ENCODE data around the gene SKOR1. TPM values are rescaled to one million over a fixed set of nuclear protein-coding genes. Genes with fewer than 3 reads are reported as not detected.

Gene SKOR1
- total RNA-seq, 2 experiments from 2014 or later: 0.23 to 0.25 TPM

DNA sequence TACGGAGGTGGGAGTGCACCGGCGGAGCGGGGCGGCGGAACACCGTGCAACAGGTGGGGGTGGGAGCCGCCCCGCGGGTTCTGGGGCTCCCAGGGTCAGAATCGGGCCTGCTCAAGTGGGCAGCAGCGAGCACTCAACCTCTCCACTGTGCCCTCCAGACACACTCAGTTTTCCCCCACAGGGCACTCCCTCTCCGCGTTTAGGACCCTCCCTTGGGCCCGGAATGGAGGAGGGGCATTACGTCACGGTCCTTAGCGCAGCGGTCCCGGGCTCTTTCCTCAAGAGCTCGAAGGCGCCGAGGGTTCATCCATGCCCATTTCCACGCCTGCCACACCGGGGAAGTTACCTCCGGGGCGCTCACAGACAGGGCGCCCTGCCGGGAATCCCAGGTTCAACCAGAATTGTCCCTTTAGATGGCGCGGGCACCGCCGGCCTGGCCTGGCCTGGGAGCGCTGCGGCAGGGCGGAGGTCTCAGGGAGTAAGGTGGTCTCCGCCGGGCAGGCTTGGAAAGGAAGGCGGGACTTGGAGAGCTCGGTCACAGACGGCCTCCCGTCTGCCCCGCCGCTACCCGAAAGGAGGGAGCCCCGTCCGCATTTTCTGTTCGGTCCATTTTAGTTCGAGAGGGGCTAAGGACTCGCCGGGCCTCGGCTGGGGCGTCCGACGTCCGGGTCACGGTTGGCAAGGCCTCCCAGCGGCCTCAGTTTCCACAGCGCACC is 9.4 kb downstream of the SKOR1 start:
- Mint-ChIP-seq H3K27ac (no peak overlapping the region), H3K9me3 (no peaks in the 10 kb centered on the region), H3K36me3 (ENCODE audit: low read depth) (peaks cover under 1% of the 10 kb centered on the region), H3K4me3 (peak overlapping the region; percentile 59), H3K4me1 (peaks cover 48% of the 10 kb centered on the region), H3K27me3 (peaks cover 79% of the 10 kb centered on the region)
- CTCF ChIA-PET: interaction anchor here (2.2 to 4.2 kb wide), 2 partner anchors 11 to 378 kb away, joined by 11 to 52 read pairs; no protein-coding TSS in a partner anchor
- no peak for DNase-seq
- POLR2A ChIA-PET: no interaction called here

DNA sequence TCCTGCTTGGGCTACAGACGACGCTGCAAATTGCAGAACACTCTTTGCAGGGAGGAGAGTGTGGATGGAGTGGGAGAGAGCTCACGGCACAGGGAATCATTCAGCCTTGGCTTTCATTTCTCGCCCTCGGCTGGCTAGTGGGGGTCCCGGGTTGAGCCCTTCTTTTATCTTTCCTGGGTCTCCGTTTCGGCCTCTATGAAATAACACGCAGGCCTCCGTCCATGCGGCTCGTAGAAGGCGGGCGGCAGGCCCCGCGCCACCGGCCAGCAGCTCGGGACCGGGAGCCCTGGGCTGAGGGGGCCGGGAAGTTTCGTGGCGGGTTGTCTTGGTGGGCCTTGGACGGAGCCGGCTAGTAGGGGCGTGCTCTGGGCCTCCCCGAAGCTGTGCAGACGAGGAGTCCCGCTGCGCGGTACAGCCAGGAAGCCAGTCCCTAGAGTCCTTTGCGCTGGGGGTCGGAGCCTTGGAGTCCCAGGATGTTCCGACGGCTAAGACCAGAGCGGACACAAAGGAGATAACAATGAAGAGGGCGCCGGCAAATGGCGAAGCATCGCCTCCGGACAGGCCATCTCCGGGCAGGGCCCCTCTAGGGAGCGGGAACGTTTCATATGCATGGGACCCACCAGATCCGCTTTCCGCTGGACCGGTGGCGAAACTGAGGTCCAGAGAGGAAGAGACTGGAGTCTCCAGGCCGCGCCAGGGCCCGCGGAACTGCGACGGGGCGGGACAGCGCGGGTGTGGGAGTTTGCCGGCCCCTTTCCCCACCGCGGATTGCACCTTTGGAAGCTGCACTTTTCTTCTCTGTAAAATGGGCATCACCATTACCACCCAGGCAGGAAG is 10.2 kb downstream of the SKOR1 start:
- Mint-ChIP-seq H3K27me3 (peaks cover 73% of the 10 kb centered on the region), H3K36me3 (ENCODE audit: low read depth) (peaks cover 6% of the 10 kb centered on the region), H3K9me3 (no peaks in the 10 kb centered on the region), H3K4me1 (peaks cover 51% of the 10 kb centered on the region), H3K4me3 (peak overlapping the region; percentile 59), H3K27ac (no peak overlapping the region)
- POLR2A ChIA-PET: no interaction called here
- DNase-seq: no peak
- CTCF ChIA-PET: interaction anchor here (0.6 to 4.3 kb wide), 10 partner anchors 11 to 889 kb away, joined by 3 to 52 read pairs (median 3); no protein-coding TSS in a partner anchor

DNA sequence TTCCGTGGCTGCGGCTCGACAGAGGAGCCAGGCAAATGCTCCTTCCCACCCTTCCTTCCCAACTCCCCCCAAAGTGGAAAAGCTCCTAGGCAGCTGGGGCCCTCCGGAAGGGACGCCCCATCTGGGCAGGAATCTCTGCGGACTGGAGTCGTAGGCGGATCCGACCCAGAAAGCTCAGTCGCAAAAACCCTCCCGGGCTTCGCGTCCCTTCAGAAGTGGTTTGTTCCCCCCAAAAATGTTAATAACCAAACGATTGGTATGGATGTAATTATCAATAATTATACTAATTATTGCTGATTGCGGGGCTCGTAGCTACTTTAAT is 10.8 kb downstream of the SKOR1 start:
- H3K4me1 Mint-ChIP-seq: peaks cover 52% of the 10 kb centered on the region
- H3K4me3 Mint-ChIP-seq: peak overlapping the region; percentile 44
- H3K27me3 Mint-ChIP-seq: peaks cover 67% of the 10 kb centered on the region
- H3K27ac Mint-ChIP-seq: no peak overlapping the region
- H3K36me3 Mint-ChIP-seq (ENCODE audit: low read depth): peaks cover 6% of the 10 kb centered on the region
- no peaks in the 10 kb centered on the region for H3K9me3 Mint-ChIP-seq
- no peak for DNase-seq
- POLR2A ChIA-PET: no interaction called here
- CTCF ChIA-PET: interaction anchor here (0.6 to 4.3 kb wide), 10 partner anchors 11 to 889 kb away, joined by 3 to 52 read pairs (median 3); no protein-coding TSS in a partner anchor

DNA sequence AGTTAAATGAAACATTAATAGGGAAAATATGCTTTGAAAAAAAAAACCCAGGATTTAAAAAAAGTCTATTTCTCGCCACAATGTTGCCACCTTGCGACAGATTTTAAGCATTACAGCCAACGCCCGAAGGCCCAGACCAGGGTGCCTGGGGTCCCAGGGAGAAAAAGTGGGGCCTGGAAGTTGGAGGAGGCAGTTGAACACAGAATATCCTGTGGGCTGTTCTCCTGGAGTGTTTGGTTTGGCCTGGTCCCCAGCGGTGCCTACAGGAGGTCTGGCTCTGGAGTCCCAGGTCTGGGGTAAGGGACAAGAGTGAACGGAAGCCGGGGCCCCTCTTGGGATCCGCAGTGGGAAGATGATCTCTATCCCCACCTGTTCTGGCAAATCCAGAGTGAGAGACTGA is 11.2 kb downstream of the SKOR1 start:
- ChIA-PET CTCF (interaction anchor here (0.6 to 4.3 kb wide), 11 partner anchors 10 to 890 kb away, joined by 3 to 52 read pairs (median 3); no protein-coding TSS in a partner anchor), POLR2A (no interaction called here)
- Mint-ChIP-seq H3K4me1 (peaks cover 56% of the 10 kb centered on the region), H3K4me3 (peak overlapping the region; percentile 44), H3K27ac (no peak overlapping the region), H3K9me3 (no peaks in the 10 kb centered on the region), H3K36me3 (ENCODE audit: low read depth) (peaks cover 6% of the 10 kb centered on the region), H3K27me3 (peaks cover 64% of the 10 kb centered on the region)
- peak; percentile 57 for DNase-seq

DNA sequence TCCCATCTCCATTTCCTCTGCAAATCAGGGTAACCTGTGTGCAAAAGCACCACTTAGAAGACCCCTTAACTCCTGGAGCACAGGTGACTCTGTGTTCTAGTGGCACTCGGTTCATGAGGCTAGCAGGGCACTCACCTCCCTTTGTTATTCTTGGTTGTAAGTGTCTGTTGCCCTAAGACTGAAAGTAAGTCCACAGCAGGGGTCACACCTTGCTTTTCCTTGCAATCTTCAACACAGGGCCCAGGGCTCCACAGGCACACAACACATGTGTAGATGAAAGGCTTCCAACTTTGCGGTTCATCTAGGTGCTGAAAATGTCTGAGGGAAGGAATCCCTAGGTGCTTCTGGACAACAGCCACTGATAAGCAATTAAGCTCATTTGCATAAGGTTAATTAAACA is 11.6 kb downstream of the SKOR1 start:
- POLR2A ChIA-PET: interaction anchor here (1.4 kb wide), 1 partner anchor 379 kb away, joined by 4 read pairs; no protein-coding TSS in a partner anchor
- Mint-ChIP-seq H3K9me3 (no peaks in the 10 kb centered on the region), H3K4me3 (no peak overlapping the region), H3K27ac (no peak overlapping the region), H3K36me3 (ENCODE audit: low read depth) (peaks cover 6% of the 10 kb centered on the region), H3K4me1 (peaks cover 59% of the 10 kb centered on the region), H3K27me3 (peaks cover 60% of the 10 kb centered on the region)
- no peak for DNase-seq
- CTCF ChIA-PET: interaction anchor here (1.1 to 4.3 kb wide), 4 partner anchors 53 to 890 kb away, joined by 4 to 52 read pairs (median 11); no protein-coding TSS in a partner anchor

DNA sequence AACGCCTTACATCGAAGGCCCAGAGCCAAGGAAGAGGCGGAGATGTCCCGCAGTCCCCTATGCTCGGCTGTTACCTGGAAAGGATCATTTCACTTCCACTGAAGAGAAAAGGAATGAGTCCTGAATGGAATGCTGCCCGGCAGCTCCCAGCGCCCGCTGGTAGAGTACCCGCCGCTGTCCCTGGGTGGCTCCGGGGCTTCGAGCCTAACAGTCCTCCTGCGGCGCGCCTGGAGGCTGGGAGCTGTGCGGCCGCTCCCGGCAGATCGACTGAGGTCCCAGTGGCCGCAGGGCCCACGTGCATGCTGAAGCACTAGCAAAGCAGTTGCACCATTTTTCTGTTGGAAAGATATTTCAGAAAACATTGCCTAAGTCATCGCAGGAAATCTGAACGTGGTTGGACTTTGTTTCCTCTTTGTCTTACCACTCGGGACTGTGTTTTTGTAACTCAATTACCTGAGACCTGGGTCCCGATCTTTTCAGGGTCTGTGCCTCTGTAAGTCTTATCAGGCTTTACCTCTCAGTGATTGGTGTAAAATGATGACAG is 13.6 kb downstream of the SKOR1 start:
- POLR2A ChIA-PET: no interaction called here
- Mint-ChIP-seq H3K4me3 (peak overlapping the region; percentile 24), H3K27me3 (peaks cover 41% of the 10 kb centered on the region), H3K27ac (no peak overlapping the region), H3K9me3 (no peaks in the 10 kb centered on the region), H3K4me1 (peaks cover 49% of the 10 kb centered on the region), H3K36me3 (ENCODE audit: low read depth) (peaks cover 6% of the 10 kb centered on the region)
- CTCF ChIA-PET: interaction anchor here (0.5 to 4.3 kb wide), 3 partner anchors 55 to 314 kb away, joined by 3 to 17 read pairs (median 5); no protein-coding TSS in a partner anchor
- no peak for DNase-seq

DNA sequence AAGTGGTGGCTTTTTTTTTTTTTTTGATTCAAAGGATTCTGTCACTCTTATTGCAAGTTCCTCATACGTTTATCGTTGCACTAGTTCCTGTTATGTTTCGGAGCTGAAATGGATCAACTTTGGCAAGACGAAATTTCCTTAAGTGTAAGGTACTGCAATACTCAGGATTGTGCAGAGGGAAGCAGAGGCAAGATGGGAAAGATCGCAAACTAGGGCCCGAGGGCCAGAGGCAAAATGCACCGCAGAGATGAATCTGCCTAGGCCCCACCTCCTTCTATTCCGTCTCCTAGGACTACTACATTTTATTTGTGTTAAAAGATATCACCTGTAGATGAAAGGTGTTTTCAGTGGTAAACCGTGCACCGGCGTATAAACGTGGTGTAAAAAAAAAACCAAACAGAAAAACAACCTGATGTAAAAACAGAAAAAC is 14.2 kb downstream of the SKOR1 start:
- Mint-ChIP-seq H3K27me3 (peaks cover 35% of the 10 kb centered on the region), H3K36me3 (ENCODE audit: low read depth) (peaks cover 6% of the 10 kb centered on the region), H3K4me3 (peak overlapping the region; percentile 85), H3K27ac (peak overlapping the region; percentile 90), H3K4me1 (peaks cover 44% of the 10 kb centered on the region), H3K9me3 (no peaks in the 10 kb centered on the region)
- POLR2A ChIA-PET: no interaction called here
- no peak for DNase-seq
- CTCF ChIA-PET: interaction anchor here (0.5 to 4.3 kb wide), 3 partner anchors 56 to 315 kb away, joined by 3 to 17 read pairs (median 5); no protein-coding TSS in a partner anchor

DNA sequence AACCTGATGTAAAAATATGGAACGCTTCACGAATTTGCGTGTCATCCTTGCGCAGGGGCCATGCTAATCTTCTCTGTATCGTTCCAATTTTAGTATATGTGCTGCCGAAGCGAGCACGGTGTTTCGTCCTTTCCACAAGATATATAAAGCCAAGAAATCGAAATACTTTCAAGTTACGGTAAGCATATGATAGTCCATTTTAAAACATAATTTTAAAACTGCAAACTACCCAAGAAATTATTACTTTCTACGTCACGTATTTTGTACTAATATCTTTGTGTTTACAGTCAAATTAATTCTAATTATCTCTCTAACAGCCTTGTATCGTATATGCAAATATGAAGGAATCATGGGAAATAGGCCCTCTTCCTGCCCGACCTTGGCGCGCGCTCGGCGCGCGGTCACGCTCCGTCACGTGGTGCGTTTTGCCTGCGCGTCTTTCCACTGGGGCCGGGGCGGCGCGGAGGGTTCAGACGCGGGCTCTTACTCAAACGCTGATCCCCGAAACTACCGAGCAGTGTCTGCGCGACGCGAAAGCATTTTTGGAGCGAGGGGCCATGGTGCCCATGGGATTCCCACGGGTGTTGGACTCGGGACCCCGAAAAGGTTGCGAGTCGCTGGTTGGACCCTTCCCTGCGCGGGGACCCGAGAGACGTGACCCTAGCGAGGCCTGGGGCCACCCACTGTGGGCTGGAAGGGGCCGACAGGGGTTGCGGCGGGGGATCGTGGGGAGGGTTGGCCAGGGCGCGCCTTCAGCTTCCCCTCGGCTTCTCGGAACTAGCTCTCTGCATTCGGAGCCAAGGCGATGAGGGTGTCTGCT is 14.8 kb downstream of the SKOR1 start, which contains the start of gene RNU6-1:
Gene RNU6-1, minus strand, starts transcription at position 117 of the 820 bp plus-strand sequence.
- H3K27ac Mint-ChIP-seq: peak within 1 kb of the TSS; percentile 90
- peaks cover 6% of the 10 kb centered on the region for H3K36me3 Mint-ChIP-seq (ENCODE audit: low read depth)
- peak within 1 kb of the TSS; percentile 85 for H3K4me3 Mint-ChIP-seq
- POLR2A ChIA-PET: interaction anchor here (1.1 to 2.0 kb wide), 8 partner anchors 214 to 437 kb away, joined by 3 to 17 read pairs (median 4); partner anchors contain the start of genes CLN6, FEM1B, MAP2K5 and PIAS1
- CTCF ChIA-PET: interaction anchor here (1.1 to 1.2 kb wide), 4 partner anchors 23 to 440 kb away, joined by 3 to 5 read pairs (median 3); no protein-coding TSS in a partner anchor
- H3K9me3 Mint-ChIP-seq: no peaks in the 10 kb centered on the region
- DNase-seq: peak; percentile 96
- H3K4me1 Mint-ChIP-seq: peaks cover 39% of the 10 kb centered on the region
- H3K27me3 Mint-ChIP-seq: peaks cover 29% of the 10 kb centered on the region

DNA sequence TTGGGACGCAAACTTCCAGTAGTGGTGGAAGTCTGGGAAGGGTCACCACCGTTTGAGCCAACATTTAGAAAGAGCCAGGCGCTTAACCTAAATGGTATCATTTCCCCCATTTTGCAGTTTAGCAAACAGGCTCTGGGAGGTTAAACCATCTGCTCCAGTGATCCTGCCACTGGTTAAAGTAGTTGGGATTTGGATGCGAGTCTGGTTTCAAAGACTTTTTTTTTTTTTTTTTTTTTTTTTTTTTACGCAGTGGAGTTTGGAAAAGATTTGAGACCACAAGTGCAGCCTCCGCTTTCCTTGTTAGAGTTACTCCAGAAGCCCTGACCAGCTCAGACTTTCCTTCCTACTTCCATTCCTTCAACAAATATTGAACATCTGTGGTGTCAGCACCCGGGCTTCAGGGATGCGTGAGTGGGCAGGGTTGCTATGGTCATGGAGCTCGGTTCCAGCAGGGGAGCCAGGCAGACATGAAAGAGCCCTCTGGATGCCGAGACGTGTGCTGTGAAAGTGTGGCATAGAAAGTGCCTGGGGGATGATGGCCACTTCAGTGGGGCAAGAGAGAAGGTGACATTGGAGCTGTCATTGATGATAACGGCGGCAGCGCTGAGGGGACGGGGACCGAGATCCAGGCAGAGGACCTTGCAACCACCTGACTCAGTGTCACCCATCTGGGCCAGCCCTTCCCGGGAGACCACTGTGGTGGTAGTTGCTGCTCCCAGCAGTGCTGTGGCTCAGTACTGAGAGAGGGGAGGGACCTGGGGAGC is 15.6 kb downstream of the SKOR1 start:
- H3K9me3 Mint-ChIP-seq: no peaks in the 10 kb centered on the region
- no peak for DNase-seq
- POLR2A ChIA-PET: interaction anchor here (0.6 to 2.0 kb wide), 11 partner anchors 11 to 437 kb away, joined by 3 to 17 read pairs (median 4); partner anchors contain the start of genes CLN6, FEM1B, MAP2K5 and PIAS1
- H3K27me3 Mint-ChIP-seq: peaks cover 21% of the 10 kb centered on the region
- peaks cover 32% of the 10 kb centered on the region for H3K4me1 Mint-ChIP-seq
- H3K4me3 Mint-ChIP-seq: peak overlapping the region; percentile 85
- peaks cover 6% of the 10 kb centered on the region for H3K36me3 Mint-ChIP-seq (ENCODE audit: low read depth)
- CTCF ChIA-PET: interaction anchor here (0.7 to 1.3 kb wide), 5 partner anchors 17 to 440 kb away, joined by 3 read pairs; no protein-coding TSS in a partner anchor
- H3K27ac Mint-ChIP-seq: peak overlapping the region; percentile 90

DNA sequence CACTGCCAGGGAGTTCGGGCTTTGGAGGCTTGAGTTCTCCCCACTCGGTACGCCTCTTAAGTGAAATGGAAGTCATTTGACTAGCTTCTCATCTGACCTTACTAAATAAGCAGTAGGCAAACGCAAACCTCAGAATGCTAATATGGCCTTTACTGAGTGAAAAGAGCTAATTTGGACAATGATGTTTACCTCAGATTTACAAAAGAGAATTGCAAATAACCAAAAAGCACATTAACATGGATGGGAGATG is 16.1 kb downstream of the SKOR1 start:
- no peak for DNase-seq
- H3K4me1 Mint-ChIP-seq: peaks cover 27% of the 10 kb centered on the region
- peaks cover 6% of the 10 kb centered on the region for H3K36me3 Mint-ChIP-seq (ENCODE audit: low read depth)
- peaks cover 16% of the 10 kb centered on the region for H3K27me3 Mint-ChIP-seq
- ChIA-PET POLR2A (interaction anchor here (0.6 to 2.0 kb wide), 10 partner anchors 11 to 436 kb away, joined by 3 to 17 read pairs (median 4); partner anchors contain the start of genes CLN6, FEM1B and PIAS1), CTCF (interaction anchor here (0.7 to 1.3 kb wide), 5 partner anchors 16 to 439 kb away, joined by 3 read pairs; no protein-coding TSS in a partner anchor)
- H3K9me3 Mint-ChIP-seq: no peaks in the 10 kb centered on the region
- H3K27ac Mint-ChIP-seq: no peak overlapping the region
- H3K4me3 Mint-ChIP-seq: peak overlapping the region; percentile 85

DNA sequence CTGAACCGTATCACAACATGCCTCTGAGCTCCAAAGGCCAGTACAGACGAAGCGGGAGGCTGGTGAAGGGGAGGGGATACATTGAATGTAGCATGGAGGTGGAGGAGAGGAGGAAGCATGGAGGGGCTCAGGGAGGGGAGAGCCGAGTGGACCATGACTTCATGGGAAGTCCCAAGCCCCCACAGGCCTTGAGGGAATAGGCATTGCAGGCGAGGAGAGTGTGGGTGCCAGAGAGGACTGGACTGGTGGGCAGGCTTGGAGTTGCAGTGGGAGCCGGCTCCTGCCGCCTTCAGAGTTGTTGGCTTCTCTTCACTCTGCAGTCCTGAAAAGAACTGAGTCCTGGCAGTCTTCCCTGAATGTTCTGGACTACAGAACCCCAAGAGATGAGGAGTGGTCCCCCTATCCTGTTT is 17.8 kb downstream of the SKOR1 start:
- no peak for DNase-seq
- Mint-ChIP-seq H3K27ac (no peak overlapping the region), H3K27me3 (peaks cover 10% of the 10 kb centered on the region), H3K36me3 (ENCODE audit: low read depth) (peaks cover 6% of the 10 kb centered on the region), H3K4me1 (peaks cover 26% of the 10 kb centered on the region), H3K9me3 (no peaks in the 10 kb centered on the region), H3K4me3 (no peak overlapping the region)
- CTCF ChIA-PET: no interaction called here
- POLR2A ChIA-PET: no interaction called here
